Activated CD4-positive, CD25-positive, alpha-beta regulatory T cell (primary cell): ENCODE data around the gene SSTR4.
"Not testable (repeated sequence)": the region's sequence is repeated elsewhere in the genome, so short reads cannot be mapped to it uniquely, and the experiment has no call there.

Source experiments
- DNase-seq, 4 experiments: peaks; one replicate each; lab custom pipeline; 2025; lab: John Stamatoyannopoulos, UW

SSTR4 gene

GRCh38 chr20:23034721-23035671, at the start of gene SSTR4:
Gene SSTR4, plus strand, starts transcription at chr20:23035312. Its CDS starts 172 bp downstream, at chr20:23035484.
- no peak for DNase-seq

GRCh38 chr20:22986601-22987000, 48.5 kb upstream of the SSTR4 start:
- no peak for DNase-seq

- not testable (repeated sequence) for DNase-seq
Observed at GRCh38 chr20:22991424-22991823, 43.7 kb upstream of the SSTR4 start.

- no peak for DNase-seq
Observed at GRCh38 chr20:22993823-22994222, 41.3 kb upstream of the SSTR4 start.

- no peak for DNase-seq
Observed at GRCh38 chr20:22995923-22996322, 39.2 kb upstream of the SSTR4 start.

GRCh38 chr20:22998476-22998875, 36.6 kb upstream of the SSTR4 start:
- DNase-seq, result no peak

- DNase-seq, result no peak
Observed at GRCh38 chr20:22999756-23000155, 35.4 kb upstream of the SSTR4 start.

GRCh38 chr20:23000232-23000947, 34.7 kb upstream of the SSTR4 start:
- DNase-seq, result no peak

- DNase-seq, result no peak
Observed at GRCh38 chr20:23002276-23002675, 32.8 kb upstream of the SSTR4 start.

- no peak for DNase-seq
Observed at GRCh38 chr20:23003077-23003635, 32.0 kb upstream of the SSTR4 start.

- no peak for DNase-seq
Observed at GRCh38 chr20:23003881-23004460, 31.1 kb upstream of the SSTR4 start.

GRCh38 chr20:23005776-23006175, 29.3 kb upstream of the SSTR4 start:
- DNase-seq, result no peak

GRCh38 chr20:23007462-23007861, 27.6 kb upstream of the SSTR4 start:
- no peak for DNase-seq

GRCh38 chr20:23007886-23008655, 27.0 kb upstream of the SSTR4 start:
- no peak for DNase-seq

- DNase-seq, result no peak
Observed at GRCh38 chr20:23008667-23009066, 26.4 kb upstream of the SSTR4 start.

GRCh38 chr20:23009636-23010035, 25.5 kb upstream of the SSTR4 start:
- DNase-seq, result no peak

- no peak for DNase-seq
Observed at GRCh38 chr20:23010096-23010495, 25.0 kb upstream of the SSTR4 start.

GRCh38 chr20:23011008-23011721, 23.9 kb upstream of the SSTR4 start:
- no peak for DNase-seq

GRCh38 chr20:23013429-23013828, 21.7 kb upstream of the SSTR4 start:
- no peak for DNase-seq

GRCh38 chr20:23017516-23017915, 17.6 kb upstream of the SSTR4 start:
- no peak for DNase-seq

GRCh38 chr20:23018432-23018831, 16.7 kb upstream of the SSTR4 start:
- DNase-seq, result no peak
